DND-41 (cell line): Measurements from ENCODE around the gene RNF182.

ENCODE experiments used
- ATAC-seq: fragments of 200-7000 bp; cut with Tn5 transposase; 3 replicates; pipeline ENCODE4 v1.9.1; 2021; ENCODE audit warnings: low read depth; ENCODE audit not compliant: insufficient read depth
- DNase-seq: peaks from one replicate; pipeline ENCODE4 v3.0.0-alpha.2; 2020
- H2AFZ ChIP-seq: 2 replicates; pipeline ENCODE4 v1.6.0; 2012; ENCODE audit warnings: low read depth, low read length
- H3K27ac ChIP-seq: 2 replicates; pipeline ENCODE4 v1.5.1; 2012; ENCODE audit warnings: low read length, inconsistent platforms
- H3K27me3 ChIP-seq: fragments of 200-600 bp; sonication (generic); 2 replicates; pipeline ENCODE4 v1.6.0; 2012; ENCODE audit warnings: low read length, mild to moderate bottlenecking, inconsistent platforms; ENCODE audit not compliant: insufficient read depth, poor library complexity
- H3K36me3 ChIP-seq: 2 replicates; pipeline ENCODE4 v1.5.1; 2012; ENCODE audit warnings: low read length, inconsistent platforms; ENCODE audit not compliant: insufficient read depth
- H3K4me1 ChIP-seq: 2 replicates; pipeline ENCODE4 v1.5.1; 2012; ENCODE audit warnings: mild to moderate bottlenecking, low read length; ENCODE audit not compliant: insufficient read depth
- H3K4me2 ChIP-seq: 2 replicates; pipeline ENCODE4 v1.6.0; 2012; ENCODE audit warnings: mild to moderate bottlenecking, moderate library complexity, low read length, inconsistent platforms; ENCODE audit not compliant: insufficient read depth
- H3K4me3 ChIP-seq, 2 experiments: fragments of 200-600 bp in 1 of 2; shearing (Covaris generic) in 1 of 2; 2 replicates each; pipeline ENCODE4 v1.5.1; 2012 to 2016; ENCODE audit warnings: inconsistent platforms in 2 of 2, low read length in 2 of 2, mild to moderate bottlenecking in 2 of 2, low read depth in 1 of 2, moderate library complexity in 1 of 2
- H3K79me2 ChIP-seq: 2 replicates; pipeline ENCODE4 v1.6.0; 2012; ENCODE audit warnings: low read length, inconsistent platforms; ENCODE audit not compliant: insufficient read depth
- H3K9ac ChIP-seq: 2 replicates; pipeline ENCODE4 v1.6.0; 2012; ENCODE audit warnings: low read depth, mild to moderate bottlenecking, inconsistent platforms, low read length, moderate library complexity
- H3K9me3 ChIP-seq: 2 replicates; pipeline ENCODE4 v1.5.1; 2012; ENCODE audit warnings: low read length, moderate library complexity, mild to moderate bottlenecking, inconsistent platforms; ENCODE audit not compliant: insufficient read depth, severe bottlenecking
- H4K20me1 ChIP-seq: 2 replicates; pipeline ENCODE4 v1.6.0; 2012; ENCODE audit warnings: low read length; ENCODE audit not compliant: insufficient read depth
- EZH2 ChIP-seq: IDR thresholded peaks from 3 replicates; pipeline ENCODE4 v1.6.1; 2012; ENCODE audit warnings: borderline replicate concordance, low read depth, mild to moderate bottlenecking, moderate library complexity, low read length, inconsistent platforms; ENCODE audit not compliant: severe bottlenecking
- TF ChIP-seq, protein P1 (sequence below): IDR thresholded peaks from 2 replicates; pipeline ENCODE4 v1.5.1; 2012; ENCODE audit warnings: borderline replicate concordance, low read length, moderate library complexity, mild to moderate bottlenecking; ENCODE audit not compliant: poor library complexity, severe bottlenecking; ENCODE audit errors: extremely low read depth

RNF182 gene

DNA sequence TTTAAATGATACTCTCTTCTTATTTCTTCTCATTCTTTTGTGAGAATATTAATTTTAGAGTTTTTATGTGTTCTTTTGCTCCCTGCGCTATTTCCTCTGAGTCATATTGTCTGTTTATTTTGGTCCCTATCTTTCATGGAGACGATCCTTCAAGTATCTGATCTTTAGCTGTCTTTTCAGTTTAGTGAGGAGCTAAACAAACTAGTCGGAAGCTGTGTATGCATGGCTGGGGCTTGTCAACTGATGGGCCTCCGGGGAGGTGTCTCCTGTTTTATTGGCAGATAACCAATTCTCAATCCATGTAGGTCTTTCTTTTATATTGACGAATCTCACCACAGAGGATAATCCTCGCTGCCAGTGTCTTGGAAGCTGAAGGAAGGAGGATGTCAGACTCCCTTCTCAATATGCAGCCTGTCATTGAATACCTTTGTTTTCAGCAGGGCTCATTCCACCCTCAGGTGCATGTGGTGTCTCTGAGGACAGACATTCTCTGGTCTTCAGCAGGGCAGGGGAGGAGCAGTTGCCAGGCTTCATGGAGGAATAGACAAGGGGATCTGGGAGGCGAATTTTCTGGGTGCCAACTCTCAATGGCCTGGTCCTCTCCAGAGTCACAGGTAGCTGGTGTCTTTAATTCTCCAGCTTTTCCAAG is 64.9 kb downstream of the RNF182 start:
- ATAC-seq (no peak), DNase-seq (no peak)
- Histone ChIP-seq H3K27ac (no peak overlapping the region), H3K9ac (no peak overlapping the region), H3K4me1 (no peaks in the 10 kb centered on the region), H3K4me2 (no peak overlapping the region), H3K79me2 (no peaks in the 10 kb centered on the region), H3K4me3 (no peak overlapping the region), H2AFZ (no peak overlapping the region), H3K36me3 (no peaks in the 10 kb centered on the region), H3K27me3 (peaks cover 10% of the 10 kb centered on the region), H4K20me1 (no peaks in the 10 kb centered on the region), H3K9me3 (no peaks in the 10 kb centered on the region)
- no peak for TF ChIP-seq EZH2
- TF ChIP-seq, protein P1, sequence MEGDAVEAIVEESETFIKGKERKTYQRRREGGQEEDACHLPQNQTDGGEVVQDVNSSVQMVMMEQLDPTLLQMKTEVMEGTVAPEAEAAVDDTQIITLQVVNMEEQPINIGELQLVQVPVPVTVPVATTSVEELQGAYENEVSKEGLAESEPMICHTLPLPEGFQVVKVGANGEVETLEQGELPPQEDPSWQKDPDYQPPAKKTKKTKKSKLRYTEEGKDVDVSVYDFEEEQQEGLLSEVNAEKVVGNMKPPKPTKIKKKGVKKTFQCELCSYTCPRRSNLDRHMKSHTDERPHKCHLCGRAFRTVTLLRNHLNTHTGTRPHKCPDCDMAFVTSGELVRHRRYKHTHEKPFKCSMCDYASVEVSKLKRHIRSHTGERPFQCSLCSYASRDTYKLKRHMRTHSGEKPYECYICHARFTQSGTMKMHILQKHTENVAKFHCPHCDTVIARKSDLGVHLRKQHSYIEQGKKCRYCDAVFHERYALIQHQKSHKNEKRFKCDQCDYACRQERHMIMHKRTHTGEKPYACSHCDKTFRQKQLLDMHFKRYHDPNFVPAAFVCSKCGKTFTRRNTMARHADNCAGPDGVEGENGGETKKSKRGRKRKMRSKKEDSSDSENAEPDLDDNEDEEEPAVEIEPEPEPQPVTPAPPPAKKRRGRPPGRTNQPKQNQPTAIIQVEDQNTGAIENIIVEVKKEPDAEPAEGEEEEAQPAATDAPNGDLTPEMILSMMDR = no peak

DNA sequence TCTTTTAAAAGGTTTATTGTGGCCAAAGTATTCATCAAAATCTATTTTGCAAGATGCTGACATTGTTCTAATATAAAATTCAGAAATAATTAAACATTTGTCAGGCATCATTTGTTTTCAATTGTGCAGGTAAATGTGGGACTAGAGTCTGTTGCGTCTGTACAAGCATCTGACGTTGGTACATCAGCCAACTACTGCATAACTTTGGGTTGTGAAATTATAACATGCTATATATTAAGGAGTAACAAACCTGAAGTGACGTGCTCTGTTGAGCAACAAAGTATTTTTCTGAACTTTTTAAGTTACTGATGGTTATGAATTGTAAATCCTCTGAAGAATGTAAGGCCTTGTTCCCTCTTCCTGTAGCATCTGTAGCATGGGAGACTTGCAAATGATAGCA is 66.0 kb downstream of the RNF182 start:
- H3K79me2 ChIP-seq = no peaks in the 10 kb centered on the region
- no peak overlapping the region for H2AFZ ChIP-seq
- DNase-seq (no peak), ATAC-seq (no peak)
- H3K36me3 ChIP-seq = no peaks in the 10 kb centered on the region
- no peak overlapping the region for H3K27ac ChIP-seq
- H3K4me3 ChIP-seq = no peak overlapping the region
- H3K9ac ChIP-seq = no peak overlapping the region
- TF ChIP-seq EZH2 = no peak
- TF ChIP-seq, protein P1 = no peak
- no peak overlapping the region for H3K4me2 ChIP-seq
- H3K27me3 ChIP-seq = peaks cover 10% of the 10 kb centered on the region
- no peaks in the 10 kb centered on the region for H4K20me1 ChIP-seq
- H3K9me3 ChIP-seq = no peaks in the 10 kb centered on the region
- no peaks in the 10 kb centered on the region for H3K4me1 ChIP-seq

DNA sequence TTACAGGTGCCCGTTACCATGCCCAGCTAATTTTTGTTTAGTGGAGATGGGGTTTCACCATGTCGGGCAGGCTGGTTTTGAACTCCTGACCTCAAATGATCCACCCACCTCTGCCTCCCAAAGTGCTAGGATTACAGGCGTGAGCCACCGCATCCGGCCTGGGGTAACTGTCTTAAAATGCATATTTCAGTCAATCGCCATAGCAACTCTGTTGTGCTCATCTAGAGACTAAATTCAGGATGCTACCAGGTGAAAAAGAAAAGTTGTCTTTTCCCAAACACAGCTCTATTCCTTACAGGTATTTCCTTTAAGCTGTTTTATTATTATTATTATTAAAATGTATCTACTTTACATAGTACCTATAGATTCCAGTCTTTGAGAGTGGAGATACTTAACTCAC is 66.6 kb downstream of the RNF182 start:
- no peak overlapping the region for H2AFZ ChIP-seq
- ATAC-seq = no peak
- TF ChIP-seq, protein P1 = no peak
- no peak for TF ChIP-seq EZH2
- H3K79me2 ChIP-seq = no peaks in the 10 kb centered on the region
- no peaks in the 10 kb centered on the region for H3K4me1 ChIP-seq
- H3K36me3 ChIP-seq = no peaks in the 10 kb centered on the region
- DNase-seq = no peak
- no peak overlapping the region for H3K9ac ChIP-seq
- H3K27me3 ChIP-seq = peaks cover 10% of the 10 kb centered on the region
- H3K4me2 ChIP-seq = no peak overlapping the region
- no peaks in the 10 kb centered on the region for H4K20me1 ChIP-seq
- H3K4me3 ChIP-seq = no peak overlapping the region
- no peaks in the 10 kb centered on the region for H3K9me3 ChIP-seq
- no peak overlapping the region for H3K27ac ChIP-seq
